DMS114 treated with DMSO at 0.1 percent for 48 hours (cell line): ENCODE results near the gene EPB41.
"Not testable (repeated sequence)": the region's sequence is repeated elsewhere in the genome, so short reads cannot be mapped to it uniquely, and the experiment has no call there.

Source experiments
- DNase-seq: peaks from one replicate; lab custom pipeline; 2025; ENCODE audit not compliant: unreplicated experiment; lab: John Stamatoyannopoulos, UW

Gene EPB41

DNA sequence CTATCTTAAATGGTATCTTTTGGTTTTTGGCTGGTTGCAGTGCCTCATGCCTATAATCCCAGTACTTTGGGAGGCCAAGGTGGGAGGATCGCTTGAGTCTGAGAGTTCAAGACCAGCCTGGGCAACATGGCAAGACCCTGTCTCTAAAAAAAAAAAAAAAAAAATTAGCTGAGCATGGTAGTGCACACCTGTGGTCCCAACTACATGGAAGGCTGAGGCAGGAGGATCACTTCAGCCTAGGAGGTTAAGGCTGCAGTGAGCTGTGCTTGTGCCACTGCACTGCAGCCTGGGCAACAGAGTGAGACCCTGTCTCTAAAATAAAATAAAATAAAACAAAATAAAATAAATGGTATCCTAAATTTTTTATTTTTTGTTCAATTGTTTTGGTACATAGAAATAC, 131.3 kb downstream of the EPB41 start:
- not testable (repeated sequence) for DNase-seq

DNA sequence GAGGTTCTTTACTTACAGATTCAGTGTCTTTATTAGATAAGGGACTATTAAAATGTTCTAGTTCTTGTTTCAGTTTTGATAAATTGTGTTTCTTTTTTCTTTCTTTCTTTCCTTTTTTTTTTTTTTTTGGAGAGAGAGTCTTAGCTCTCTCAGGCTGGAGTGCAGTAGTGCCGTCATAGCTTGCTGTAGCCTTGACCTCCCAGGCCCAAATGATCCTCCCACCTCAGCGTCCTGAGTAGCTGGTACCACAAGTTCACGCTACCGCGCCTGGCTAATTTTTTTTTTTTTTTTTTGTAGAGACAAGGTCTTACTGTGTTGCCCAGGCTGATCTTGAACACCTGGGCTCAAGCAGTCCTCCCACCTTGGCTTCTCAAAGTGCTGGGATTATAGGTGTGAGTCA, 132.8 kb downstream of the EPB41 start:
- DNase-seq = no peak

DNA sequence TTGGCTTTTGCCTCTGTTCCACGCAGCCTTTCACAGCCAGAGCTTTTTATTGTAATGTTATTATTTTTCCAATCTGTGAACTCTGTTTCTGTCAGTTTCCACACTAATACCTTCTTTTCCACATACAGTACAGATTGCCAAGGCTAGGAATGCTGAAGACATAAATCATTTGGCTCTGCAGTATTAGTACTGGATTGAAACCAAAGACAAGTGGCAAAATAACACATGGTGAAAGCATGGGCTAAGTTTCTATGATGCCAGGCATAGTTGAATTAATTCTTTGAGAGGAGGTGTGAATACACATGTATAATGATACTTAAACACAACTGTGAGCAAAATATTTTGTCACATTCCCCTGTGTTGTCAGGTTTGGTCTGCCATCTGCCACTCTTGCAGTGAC, 135.8 kb downstream of the EPB41 start:
- no peak for DNase-seq

DNA sequence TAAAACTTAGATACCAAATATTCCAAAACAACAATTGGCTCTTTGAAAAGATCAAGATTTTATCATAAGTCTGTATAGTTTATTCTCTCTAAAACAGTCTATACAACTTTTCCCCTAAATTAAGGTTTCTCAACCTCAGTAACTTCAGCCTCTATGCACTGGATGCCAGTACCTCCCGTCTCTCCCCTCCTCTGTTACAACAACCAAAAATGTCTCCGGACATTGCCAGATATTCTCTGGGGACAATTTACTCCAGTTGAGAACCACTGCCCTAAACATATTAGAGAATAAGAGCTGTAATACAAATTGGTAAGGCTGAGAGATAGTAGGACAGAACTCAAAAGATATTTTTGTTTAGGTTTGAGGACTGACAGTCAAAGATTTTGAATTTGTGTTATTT, 137.7 kb downstream of the EPB41 start:
- no peak for DNase-seq

DNA sequence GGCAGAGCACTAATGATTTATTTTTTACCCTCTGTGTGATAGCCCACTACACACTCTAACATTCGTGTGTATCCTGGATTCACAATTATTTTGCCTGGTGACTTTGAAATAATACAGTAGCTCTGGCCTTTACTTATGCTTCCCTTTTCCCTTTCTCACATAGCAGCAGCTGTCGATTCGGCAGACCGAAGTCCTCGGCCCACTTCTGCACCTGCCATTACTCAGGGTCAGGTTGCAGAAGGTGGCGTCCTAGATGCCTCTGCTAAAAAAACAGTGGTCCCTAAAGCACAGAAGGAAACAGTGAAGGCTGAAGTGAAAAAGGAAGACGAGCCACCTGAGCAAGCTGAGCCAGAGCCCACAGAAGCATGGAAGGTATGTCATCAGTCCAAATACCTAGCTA, 138.6 kb downstream of the EPB41 start:
- no peak for DNase-seq

DNA sequence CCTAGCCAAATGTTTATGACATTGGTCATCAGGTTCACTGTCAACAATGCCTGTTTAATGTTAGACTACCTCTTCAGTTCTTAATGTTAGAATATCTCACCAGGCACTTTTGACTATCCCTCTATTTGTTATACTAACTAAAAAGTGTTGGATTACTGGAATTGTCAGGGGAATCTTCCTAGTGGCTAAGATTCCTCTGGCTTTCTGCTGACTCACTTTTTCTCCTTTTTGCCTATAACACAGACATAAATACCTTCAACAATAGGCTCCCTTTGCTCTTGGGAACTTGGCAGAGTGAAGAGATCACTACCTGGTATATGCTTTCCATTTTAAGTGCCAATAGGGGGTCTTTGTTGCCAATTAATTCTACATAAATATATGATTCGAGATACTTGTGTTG, 140.8 kb downstream of the EPB41 start:
- no peak for DNase-seq

DNA sequence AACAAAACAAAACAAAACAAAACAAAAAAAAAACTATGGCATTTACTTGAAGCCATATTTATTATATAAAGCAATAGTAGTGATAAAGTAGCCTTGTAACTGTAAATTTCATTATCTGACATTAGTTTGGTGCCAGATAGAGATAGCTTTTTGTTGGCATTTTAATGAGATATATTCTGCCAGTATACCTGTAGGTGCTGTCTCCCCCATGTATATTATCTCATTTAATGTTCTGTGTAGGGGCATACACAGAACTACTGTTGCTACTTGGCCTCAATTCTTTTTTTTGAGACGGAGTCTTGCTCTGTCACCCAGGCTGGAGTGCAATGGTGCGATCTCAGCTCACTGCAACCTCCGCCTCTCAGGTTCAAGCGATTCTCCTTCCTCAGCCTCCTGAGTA, 141.9 kb downstream of the EPB41 start:
- no peak for DNase-seq

DNA sequence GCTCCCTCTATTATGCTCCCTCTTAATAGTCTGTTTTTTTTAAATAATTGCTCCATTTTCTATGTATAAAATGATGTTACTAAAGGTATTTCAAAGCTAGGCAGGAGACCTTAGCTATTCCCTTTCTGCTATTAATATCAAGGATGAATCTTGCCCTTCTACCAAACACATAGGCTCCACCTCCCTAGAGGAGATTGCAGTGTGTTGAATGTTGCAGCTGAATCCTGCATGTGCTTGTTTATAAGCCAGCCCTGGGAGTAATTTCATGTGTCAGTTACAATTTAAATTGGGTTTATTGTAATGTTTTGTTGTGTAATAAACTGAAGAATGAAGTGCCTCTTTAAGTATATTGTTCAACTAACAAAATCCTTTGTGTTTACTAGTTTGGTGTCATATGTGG, 143.3 kb downstream of the EPB41 start:
- no peak for DNase-seq

DNA sequence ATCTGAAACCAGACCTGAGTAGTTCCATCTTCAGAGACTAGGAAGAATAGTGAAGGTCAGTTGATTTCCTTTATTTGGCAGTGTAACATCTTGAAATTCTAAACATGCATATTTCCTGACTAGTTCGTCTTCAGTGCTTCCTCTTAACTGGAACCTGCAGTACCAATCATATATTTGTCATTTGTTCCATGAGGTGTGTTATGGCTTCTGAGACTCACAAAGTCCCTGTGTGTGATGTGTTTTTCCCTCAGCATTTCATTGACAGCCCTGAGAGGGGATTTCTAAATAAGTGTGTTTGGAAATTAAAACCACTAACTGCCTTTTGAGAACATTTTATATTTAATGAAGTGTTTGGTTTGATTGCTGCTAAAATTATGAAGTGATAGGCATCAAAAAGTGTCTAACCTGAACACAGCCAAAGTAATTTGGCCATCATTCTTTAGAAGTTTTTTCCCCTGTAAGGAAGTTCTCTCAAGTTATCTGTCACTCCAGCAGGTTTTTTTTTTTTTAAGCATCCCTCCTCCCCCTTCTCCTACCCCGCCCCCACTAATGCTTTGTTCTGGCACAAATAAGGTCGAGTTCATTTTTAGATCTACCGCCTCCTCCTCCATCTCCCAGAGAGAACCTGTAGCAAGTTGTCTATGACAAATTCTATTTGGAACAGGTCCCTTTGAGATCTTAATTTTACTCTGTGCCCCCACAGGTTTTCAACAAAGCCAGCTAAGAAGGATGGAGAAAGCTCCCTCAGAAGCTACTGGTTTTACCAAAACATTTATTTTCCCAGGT, 148.0 kb downstream of the EPB41 start:
- no peak for DNase-seq

DNA sequence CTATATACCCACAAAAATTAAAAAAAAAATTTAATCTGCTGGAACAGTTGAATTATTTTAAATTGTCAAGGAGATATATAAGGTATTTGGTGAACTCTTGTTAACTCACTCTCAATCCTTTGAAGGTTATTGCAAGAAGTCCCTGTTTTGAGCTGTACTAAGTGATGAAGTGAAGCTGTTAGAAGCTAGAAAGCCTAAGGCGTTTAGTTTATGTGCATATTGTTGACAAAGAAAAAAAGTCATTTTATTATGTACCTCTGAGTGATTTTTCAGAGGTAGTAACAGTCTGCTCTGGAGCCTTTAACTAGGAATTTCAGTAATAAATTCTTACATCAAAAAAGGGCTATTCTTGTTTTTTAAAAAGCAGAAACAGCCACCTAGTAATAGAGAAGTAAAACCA, 149.7 kb downstream of the EPB41 start:
- no peak for DNase-seq

DNA sequence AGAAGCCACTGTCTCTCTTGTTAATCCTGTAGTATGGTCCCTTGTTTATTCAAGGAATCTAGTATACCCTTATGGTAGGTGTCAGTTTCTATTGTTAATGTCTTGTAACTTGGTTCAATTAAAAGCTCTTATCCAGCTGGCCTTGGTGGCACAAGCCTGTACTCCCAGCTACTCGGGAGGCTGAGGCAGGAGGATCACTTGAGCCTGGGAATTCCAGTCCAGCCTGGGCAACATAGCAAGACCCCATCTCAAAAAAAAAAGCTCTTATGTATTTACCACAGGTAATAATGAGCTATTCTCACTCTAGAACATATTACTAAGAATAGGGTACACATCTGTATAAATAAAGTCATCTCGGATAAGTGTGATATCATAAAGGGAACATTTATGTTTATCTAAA, 162.8 kb downstream of the EPB41 start:
- DNase-seq = no peak

DNA sequence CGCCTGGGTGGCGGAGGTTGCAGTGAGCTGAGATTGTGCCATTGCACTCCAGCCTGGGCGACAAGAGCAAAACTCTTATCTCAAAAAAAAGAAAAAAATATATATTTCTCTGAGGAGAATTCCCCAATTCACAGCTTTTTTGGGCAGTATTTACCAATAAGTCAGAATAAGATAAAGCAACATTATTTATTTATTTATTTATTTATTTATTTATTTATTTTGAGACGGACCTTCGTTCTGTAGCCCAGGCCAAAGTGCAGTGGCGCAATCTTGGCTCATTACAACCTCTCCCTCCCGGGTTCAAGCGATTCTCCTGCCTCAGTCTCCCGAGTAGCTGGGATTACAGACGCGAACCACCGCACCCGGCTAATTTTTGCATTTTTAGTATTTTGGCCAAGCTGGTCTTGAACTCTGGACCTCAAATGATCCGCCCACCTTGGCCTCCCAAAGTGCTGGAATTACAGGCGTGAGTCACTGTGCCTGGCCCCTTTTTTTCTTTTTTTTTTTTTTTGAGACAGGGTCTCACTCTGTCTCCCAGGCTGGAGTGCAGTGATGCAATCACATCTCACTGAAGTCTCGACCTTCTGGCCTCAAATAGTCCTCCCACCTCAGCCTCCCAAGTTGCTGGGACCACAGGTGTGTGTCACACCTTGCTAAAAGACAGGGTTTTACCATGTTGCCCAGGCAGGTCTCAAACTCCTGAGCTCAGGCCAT, 165.7 kb downstream of the EPB41 start:
- not testable (repeated sequence) for DNase-seq

DNA sequence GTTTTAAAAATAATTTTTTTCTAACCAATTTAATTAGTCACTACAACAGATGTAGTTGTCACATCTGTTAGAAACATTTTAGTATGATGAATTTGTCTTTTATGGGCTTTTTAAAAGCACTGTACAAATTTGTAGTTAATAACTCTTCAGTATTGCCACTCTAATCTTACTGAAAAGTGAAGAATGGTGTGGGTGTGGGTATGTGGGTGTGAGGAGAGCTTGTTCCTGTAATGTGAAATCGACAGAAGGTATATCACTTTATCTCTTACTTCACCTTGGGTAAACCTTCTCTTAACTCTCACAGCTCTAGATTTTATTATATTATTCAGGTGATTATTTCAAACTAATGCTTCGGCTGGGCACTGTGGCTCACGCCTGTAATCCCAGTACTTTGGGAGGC, 166.8 kb downstream of the EPB41 start:
- DNase-seq = no peak

DNA sequence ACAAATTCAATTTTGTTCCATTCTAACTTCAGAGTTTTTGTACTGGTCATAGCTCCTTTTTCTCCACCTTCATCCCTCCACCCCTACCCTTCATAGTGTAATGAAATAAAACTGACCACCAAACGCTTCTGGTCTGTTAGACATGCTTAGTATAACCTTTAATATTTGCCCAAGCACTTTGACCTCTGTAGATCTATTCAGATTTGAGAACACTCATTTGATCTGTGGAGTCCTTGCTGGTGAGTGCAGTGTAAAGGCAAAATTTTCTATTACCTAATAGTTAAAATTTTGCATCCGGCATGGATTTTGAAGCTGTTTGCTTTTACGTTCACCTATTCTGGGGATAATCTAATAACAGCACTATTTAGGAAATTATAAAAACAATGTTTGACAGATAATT, 168.2 kb downstream of the EPB41 start:
- no peak for DNase-seq

DNA sequence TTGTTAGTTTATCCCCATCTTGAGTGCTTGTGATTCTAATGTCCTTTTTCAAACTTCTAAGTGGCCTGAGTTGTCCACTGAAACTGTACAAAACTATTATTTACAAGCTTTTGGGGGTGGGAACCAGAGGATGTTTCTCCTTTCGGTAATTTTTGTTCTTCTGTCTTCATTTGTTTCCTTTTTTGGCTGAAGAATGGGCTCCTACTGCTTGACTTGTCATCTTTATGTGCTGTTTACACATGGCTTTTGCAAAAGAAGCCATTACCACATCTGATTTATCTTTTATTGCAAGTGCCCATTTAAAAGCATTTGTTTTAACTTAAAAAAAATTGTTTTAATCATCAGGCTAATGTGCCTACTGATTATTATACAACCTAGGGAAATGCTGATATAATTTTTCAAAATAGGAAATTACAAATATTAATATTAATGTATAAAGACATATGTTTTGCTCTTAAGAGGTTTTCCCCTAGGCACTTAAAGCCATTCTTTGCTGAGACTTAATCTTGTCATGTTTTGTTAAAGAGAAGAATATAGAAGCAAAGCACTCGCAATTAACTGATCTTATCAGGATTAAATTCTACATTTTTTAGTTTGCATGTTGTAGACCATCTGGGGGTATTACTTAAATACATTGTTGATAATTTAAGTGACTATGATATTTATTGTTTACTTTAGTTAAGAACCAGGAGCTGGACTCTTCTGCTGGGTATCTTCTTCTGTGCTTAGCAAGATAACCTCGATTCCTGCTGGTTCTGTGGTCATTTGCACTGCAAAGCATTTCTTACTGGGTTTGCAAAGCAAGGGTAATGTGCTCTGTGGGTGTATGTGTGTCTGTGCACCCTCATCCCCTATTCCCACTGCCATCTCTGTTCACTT, 169.2 kb downstream of the EPB41 start:
- DNase-seq = no peak

DNA sequence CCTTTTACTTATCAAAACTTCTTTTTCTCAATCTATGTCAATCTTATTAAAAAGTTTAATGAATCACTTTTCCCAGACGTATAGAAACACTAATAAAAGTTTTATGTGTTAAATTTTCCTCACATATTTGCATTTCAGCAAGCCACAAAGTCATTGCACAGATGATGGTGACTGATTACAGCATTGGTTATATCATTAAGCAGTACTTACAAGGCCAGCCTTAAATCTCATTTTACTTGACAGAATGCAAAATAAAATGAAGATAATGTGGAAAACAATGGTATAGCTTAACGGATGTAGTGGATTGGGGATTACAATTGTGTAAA, 169.8 kb downstream of the EPB41 start:
- DNase-seq = no peak

DNA sequence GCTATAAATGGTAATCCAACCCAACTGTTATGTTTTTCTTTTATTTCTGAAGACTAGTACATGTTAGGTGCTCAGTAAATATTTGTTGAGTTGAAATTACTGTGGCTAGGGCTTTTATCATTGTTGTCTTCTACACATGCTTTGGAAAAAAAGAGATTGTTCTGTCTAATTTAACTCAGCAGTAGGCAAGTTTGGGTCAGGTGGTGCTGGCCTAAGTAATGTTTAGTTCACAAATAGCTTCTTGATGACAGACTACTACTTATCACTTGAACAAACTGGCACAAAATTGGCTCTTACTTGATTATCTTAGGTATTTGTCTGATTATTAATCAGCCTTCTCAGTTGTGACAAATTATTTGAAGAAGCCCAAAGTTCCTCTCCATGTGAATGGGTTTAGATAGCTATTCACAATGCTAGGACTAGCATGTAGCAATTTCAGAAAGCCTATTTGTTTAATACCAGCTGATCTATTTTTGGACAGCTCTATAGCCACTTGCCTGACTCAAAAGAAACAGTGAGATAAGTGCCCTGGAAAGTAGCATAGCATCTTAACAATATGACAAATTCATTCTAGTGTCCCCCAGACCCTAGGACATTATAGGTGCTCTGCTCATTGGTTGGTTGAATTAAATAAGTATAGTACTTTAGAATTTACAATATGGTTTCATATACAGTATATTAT, 176.7 kb downstream of the EPB41 start:
- DNase-seq = no peak

DNA sequence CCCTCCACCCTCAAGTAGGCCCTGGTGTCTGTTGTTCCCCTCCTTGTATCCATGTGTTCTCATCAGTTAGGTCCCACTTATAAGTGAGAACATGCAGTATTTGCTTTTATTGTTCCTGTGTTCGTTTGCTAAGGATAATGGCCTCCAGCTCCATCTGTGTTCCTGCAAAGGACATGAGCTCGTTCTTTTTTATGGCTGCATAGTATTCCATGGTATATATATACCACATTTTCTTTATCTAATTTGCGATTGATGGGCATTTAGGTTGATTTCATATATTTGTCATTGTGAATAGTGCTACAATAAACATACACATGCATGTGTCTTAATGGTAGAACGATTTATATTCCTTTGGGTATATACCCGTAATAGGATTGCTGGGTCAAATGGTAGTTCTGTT, 178.3 kb downstream of the EPB41 start:
- DNase-seq = not testable (repeated sequence)

DNA sequence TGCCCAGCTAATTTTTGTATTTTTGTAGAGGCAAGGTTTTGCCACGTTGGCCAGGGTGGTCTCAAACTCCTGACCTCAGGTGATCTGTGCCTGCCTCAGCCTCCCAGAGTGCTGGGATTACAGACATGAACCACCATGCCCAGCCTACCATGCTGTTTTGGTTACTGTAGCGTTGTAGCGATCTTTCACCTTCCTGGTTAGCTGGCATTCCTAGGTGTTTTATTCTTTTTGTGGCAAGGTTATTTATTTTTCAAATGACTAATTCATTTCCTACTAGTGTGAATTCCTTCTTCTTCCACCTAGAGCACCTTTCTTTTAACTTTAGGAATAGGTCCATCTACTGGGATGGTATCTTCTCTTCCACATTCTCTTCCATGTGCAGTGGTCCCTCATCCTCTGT, 180.1 kb downstream of the EPB41 start:
- no peak for DNase-seq

DNA sequence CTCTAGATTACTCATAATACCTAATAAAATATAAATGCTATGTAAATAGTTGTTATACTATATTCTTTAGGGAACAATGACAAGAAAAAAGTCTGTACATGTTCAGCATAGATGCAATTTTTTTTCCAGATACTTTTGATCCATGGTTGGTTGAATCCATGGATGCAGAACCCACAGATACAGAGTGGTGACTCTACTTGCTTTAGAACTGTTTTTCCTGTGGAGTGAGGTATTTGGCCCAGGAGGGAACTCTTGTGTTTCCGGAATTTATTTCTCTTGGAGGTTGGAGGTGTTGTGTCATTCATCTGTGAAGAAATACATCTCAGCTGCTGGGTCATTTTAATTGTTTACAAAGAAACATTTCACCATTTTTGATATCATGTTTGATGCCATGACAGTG, 180.6 kb downstream of the EPB41 start:
- DNase-seq = no peak

DNA sequence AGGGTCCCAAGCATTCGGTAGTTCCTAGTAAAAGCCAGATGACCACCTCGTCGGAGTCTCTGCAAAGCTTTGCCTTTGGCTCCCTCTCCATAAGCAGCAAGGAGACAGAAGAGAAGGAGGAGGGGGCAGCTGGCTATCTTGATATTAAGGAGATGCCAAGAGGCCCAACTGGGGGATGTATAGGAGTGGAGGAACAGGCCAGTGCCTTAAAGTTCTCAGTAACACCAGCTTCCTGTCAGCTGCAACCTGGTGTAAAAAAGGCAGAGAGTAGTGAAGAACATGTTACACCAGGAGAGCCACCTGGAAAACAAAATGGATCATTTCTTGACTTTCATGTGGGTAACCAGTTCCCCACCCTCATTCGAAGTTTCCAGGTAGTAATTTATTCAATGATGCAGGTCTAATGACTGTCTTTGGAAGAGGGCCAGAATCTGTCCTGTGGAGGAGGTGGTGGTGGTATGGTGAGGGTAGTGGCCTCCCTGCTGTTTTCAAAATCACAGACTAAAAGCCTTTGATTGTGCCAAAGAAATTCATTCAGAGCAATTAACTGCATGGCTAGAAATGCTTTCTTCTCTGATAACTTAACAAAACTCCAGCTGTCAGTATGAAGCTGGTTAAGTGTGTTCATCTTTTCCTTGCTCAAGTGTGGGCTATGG, 182.0 kb downstream of the EPB41 start:
- no peak for DNase-seq
